ENCODE measurements around the gene ZNF276.

- TF ChIP-seq CTCF (IDR thresholded peaks at IDR 0.05) (no peak), ZFX (IDR thresholded peaks at IDR 0.05; ENCODE audit: borderline replicate concordance) (no peak)
These were observed 43.4 kb downstream of the ZNF276 start for GRCh38 chr16:89764711-89765201.
